GM20431 (cell line): ENCODE measurements around the gene CYP26A1.
"Not testable (repeated sequence)": the region's sequence is repeated elsewhere in the genome, so short reads cannot be mapped to it uniquely, and the experiment has no call there.

Experiments
- in situ Hi-C: fragments of 300-500 bp; cut with MseI, MboI; formaldehyde crosslinking; loops from one replicate; pipeline ENCODE4 v1.15.0; 2020; ENCODE audit warnings: low sequenced_read_pairs; ENCODE audit not compliant: unreplicated experiment

CYP26A1 gene

GRCh38 chr10:93076871-93077270, 3.2 kb downstream of the CYP26A1 start:
- in situ Hi-C loops, result no loop called here

- in situ Hi-C loops, result no loop called here
Observed at GRCh38 chr10:93077860-93078337, 4.2 kb downstream of the CYP26A1 start.

- in situ Hi-C loops, result no loop called here
Observed at GRCh38 chr10:93079663-93080349, 6.1 kb downstream of the CYP26A1 start.

- in situ Hi-C loops, result no loop called here
Observed at GRCh38 chr10:93080350-93081046, 6.8 kb downstream of the CYP26A1 start.

- in situ Hi-C loops, result no loop called here
Observed at GRCh38 chr10:93081318-93081717, 7.6 kb downstream of the CYP26A1 start.

- in situ Hi-C loops, result no loop called here
Observed at GRCh38 chr10:93081834-93082233, 8.1 kb downstream of the CYP26A1 start.

GRCh38 chr10:93083743-93084539, 10.2 kb downstream of the CYP26A1 start:
- in situ Hi-C loops, result no loop called here

- in situ Hi-C loops, result no loop called here
Observed at GRCh38 chr10:93085272-93085859, 11.7 kb downstream of the CYP26A1 start.

- in situ Hi-C loops, result no loop called here
Observed at GRCh38 chr10:93086289-93086688, 12.6 kb downstream of the CYP26A1 start.

- in situ Hi-C loops, result no loop called here
Observed at GRCh38 chr10:93087846-93088245, 14.2 kb downstream of the CYP26A1 start.

GRCh38 chr10:93088466-93088865, 14.8 kb downstream of the CYP26A1 start:
- in situ Hi-C loops, result no loop called here

- in situ Hi-C loops, result no loop called here
Observed at GRCh38 chr10:93090619-93091018, 16.9 kb downstream of the CYP26A1 start.

GRCh38 chr10:93091960-93092359, 18.3 kb downstream of the CYP26A1 start:
- in situ Hi-C loops, result no loop called here

GRCh38 chr10:93095225-93095624, 21.5 kb downstream of the CYP26A1 start:
- in situ Hi-C loops, result no loop called here

- in situ Hi-C loops, result no loop called here
Observed at GRCh38 chr10:93096901-93097300, 23.2 kb downstream of the CYP26A1 start.

- in situ Hi-C loops, result no loop called here
Observed at GRCh38 chr10:93097386-93097785, 23.7 kb downstream of the CYP26A1 start.

- in situ Hi-C loops, result no loop called here
Observed at GRCh38 chr10:93098816-93099215, 25.1 kb downstream of the CYP26A1 start.

- in situ Hi-C loops, result no loop called here
Observed at GRCh38 chr10:93099670-93100069, 26.0 kb downstream of the CYP26A1 start.

GRCh38 chr10:93101148-93101547, 27.5 kb downstream of the CYP26A1 start:
- in situ Hi-C loops, result not testable (repeated sequence)

GRCh38 chr10:93103953-93104352, 30.3 kb downstream of the CYP26A1 start:
- in situ Hi-C loops, result no loop called here
